GM13976 (cell line): Measurements from ENCODE around the gene TREX2.

Experiments
- DNase-seq: peaks from one replicate; pipeline ENCODE4 v3.0.0; 2012; ENCODE audit warnings: low spot score
- in situ Hi-C: fragments of 300-500 bp; cut with MboI; formaldehyde crosslinking; loops from one replicate; pipeline ENCODE4 v1.12.0; 2022; ENCODE audit warnings: low sequenced_read_pairs, mixed read lengths, inconsistent platforms; ENCODE audit not compliant: unreplicated experiment
- TF ChIP-seq, protein P1 (sequence below): IDR thresholded peaks from 2 replicates; pipeline ENCODE4 v1.5.1; 2012; ENCODE audit warnings: borderline replicate concordance, mild to moderate bottlenecking; ENCODE audit not compliant: insufficient read depth; ENCODE audit errors: extremely low read depth, missing control alignments, control extremely low read depth

The TREX2 gene

DNA sequence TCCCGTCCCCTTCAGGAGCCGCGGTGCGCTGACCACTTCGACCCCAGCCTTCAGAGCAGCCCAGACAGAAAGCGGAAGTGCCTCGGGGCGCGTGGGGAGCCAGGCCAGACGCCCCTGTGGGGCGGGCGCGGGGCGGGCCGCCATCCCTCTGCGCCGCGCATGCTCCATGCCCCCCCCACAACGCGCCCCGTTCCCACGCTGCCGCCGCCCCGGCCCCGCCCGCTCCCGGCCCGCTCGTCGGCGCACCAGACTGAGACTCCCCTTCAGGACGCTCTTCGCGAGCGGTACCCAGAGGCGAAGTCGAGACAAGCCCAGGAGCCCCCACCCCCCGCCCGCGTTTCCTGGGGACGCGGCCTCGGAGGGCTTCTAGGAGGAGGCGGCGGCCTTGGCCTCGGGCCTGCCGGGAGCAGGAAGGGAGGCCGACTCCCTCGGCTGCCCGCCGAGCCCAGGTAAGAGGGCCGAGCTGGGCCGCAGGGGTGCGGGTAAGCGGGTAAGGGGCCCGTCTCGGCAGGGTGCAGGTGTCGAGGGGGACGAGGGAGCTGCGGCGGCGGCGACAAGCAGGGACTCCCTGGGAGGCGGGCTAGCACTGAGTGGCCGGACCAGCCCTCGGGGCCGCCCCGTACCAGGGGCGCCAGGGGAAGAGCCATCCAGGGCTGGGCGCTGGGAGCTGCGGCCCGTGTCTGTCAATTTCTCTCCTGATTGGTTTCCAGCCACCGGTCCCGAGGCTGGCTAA lies 34.4 kb downstream of the TREX2 start, which contains the start of gene ZFP92:
Gene ZFP92 (plus strand): TSS at position 218 of the 733 bp plus-strand sequence. CDS start 6,851 bp downstream, outside the sequence.
- TF ChIP-seq, protein P1, sequence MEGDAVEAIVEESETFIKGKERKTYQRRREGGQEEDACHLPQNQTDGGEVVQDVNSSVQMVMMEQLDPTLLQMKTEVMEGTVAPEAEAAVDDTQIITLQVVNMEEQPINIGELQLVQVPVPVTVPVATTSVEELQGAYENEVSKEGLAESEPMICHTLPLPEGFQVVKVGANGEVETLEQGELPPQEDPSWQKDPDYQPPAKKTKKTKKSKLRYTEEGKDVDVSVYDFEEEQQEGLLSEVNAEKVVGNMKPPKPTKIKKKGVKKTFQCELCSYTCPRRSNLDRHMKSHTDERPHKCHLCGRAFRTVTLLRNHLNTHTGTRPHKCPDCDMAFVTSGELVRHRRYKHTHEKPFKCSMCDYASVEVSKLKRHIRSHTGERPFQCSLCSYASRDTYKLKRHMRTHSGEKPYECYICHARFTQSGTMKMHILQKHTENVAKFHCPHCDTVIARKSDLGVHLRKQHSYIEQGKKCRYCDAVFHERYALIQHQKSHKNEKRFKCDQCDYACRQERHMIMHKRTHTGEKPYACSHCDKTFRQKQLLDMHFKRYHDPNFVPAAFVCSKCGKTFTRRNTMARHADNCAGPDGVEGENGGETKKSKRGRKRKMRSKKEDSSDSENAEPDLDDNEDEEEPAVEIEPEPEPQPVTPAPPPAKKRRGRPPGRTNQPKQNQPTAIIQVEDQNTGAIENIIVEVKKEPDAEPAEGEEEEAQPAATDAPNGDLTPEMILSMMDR, result no peak
- in situ Hi-C loops, result no loop called here
- peak; percentile 82 for DNase-seq

DNA sequence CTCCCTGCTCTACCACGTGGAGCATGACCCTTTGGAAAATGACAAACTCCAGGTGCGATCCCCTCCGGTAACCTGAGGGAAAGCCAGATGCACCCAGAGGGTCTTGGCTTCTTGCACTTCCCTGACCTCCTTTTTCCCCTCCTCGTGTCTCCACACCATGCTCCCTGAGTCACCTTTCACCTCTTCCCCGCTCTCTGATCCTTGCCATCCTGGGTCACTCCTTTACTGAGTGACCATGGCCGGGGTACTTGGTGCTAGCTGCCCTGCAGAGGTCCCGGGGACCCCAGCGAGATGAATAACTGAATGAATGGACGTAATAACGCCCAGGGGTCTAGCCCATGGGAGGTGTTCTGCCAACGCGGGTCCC lies 35.0 kb downstream of the TREX2 start:
- in situ Hi-C loops, result no loop called here
- TF ChIP-seq, protein P1, result no peak
- no peak for DNase-seq

DNA sequence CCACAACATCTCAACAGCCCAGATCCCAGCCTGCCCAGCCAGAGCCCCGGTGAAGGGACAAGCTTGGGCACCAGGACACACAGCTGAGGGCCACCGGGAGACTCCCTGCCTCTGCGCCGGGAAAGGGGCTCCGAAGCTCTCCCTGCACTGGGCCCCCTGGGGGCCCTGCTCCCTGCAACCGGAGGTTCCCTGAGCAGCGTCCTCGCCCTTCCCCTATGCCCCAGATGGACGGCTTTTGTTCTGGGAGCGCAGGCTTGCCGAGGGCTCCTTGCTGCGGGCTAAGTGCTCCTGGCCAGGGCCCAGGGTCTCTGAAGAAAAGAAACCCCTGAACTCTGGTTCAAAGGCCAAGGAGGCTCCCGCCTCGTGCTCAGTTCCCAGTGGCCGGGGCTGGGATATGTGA lies 35.5 kb downstream of the TREX2 start:
- TF ChIP-seq, protein P1, result no peak
- in situ Hi-C loops, result no loop called here
- DNase-seq, result no peak

DNA sequence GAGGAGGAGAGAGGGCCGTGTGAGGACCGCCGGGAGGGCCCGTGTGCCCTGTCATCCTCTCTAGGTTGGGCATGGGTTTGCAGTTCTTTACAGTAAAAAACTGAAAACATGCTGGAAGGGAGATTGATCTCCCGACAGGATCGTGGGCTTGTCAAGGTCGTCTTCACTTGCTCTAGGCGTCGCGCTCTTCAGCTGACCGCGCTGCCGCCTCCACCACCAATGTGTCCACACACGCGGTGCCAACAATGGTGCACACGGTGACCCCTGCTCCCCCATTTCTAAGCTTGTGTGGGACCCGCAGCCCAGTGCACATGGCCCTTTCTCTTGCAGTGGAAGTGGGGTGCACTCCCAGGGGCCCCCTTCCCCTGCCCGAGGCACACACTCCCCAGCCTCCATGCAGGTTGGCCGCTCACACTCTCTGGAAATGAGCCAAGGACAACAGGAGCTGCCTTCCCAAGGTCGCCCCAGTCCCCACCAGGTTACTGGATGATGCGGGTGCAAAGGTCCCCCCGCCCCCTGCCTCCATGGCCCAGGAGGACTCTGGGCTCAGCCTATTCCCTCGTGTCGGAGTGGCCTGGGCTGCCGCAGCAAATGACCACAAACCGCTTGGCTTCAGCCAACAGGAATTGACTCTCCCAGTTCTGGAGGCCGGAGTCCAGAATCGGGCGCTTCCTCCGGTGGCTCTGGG lies 36.3 kb downstream of the TREX2 start:
- TF ChIP-seq, protein P1, result no peak
- in situ Hi-C loops, result no loop called here
- DNase-seq, result no peak

DNA sequence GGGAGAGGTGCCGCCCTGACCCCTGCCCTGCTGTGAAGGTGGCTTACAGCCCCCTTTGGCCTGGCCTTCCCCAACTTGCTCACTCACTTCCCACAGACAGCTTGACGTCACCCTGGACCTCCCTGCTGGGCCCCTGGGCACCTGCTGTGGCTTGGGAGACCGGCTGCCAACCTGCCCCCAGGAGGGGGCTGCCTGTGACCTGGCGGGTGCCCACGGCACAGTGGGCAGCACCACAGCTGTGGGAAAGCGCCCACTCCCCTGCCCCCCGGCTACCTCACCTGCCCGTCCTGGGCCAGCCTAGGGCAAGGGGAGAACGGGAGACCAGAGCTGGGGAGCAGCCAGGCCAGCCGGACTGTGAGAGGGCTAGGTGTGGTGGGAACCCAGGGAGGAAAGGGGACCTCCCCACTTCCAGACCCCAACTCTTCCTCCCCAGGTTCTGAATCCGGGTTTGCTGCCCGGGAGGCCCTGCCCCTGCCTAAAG lies 36.9 kb downstream of the TREX2 start:
- no peak for DNase-seq
- TF ChIP-seq, protein P1, result no peak
- in situ Hi-C loops, result no loop called here

DNA sequence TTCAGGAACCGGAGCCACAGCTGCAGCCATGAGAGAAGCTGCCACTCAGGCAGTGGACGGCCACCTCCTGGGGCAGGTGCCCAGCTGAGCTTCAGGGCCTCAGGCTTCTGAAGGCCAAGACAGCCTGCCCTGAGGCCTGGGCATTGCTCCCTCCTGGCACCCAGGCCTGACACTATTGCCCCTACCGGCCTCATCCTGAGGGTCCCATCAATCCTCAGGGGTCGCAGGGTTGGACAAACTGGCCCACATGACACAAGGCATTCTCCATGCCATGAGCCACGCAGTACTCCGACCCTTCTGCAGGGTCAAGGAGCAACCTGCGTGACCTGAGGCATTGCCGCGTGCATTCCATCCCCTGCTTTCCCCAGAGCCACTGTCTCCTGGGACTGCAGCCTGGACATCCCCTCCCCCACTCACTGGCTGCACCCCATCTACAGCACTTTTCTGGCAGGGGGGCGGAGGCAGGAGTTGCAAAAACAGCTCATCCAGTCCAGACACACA lies 37.6 kb downstream of the TREX2 start:
- no peak for DNase-seq
- TF ChIP-seq, protein P1, result no peak
- in situ Hi-C loops, result no loop called here
